GM13977 (cell line): ENCODE results near the gene GRID2IP.
A peak's percentile ranks its signal among the peaks of the same experiment; 100 is the strongest.

Experiments
- DNase-seq: peaks from one replicate; pipeline ENCODE4 v3.0.0; 2012; ENCODE audit warnings: low spot score
- CTCF ChIP-seq: IDR thresholded peaks from 2 replicates; pipeline ENCODE4 v1.5.1; 2012; ENCODE audit warnings: mild to moderate bottlenecking, control low read depth; ENCODE audit not compliant: insufficient read depth; ENCODE audit errors: extremely low read depth, missing control alignments
- in situ Hi-C: fragments of 300-500 bp; cut with MboI; formaldehyde crosslinking; loops from one replicate; pipeline ENCODE4 v1.12.0; 2022; ENCODE audit warnings: low sequenced_read_pairs, low pct_unique_long_range_greater_than_20kb, mixed read lengths, inconsistent platforms; ENCODE audit not compliant: unreplicated experiment

The GRID2IP gene

GRCh38 chr7:6558837-6559236 lies 7.6 kb upstream of the GRID2IP start:
- peak; percentile 58 for TF ChIP-seq CTCF
- in situ Hi-C loops: no loop called here
- no peak for DNase-seq

DNA sequence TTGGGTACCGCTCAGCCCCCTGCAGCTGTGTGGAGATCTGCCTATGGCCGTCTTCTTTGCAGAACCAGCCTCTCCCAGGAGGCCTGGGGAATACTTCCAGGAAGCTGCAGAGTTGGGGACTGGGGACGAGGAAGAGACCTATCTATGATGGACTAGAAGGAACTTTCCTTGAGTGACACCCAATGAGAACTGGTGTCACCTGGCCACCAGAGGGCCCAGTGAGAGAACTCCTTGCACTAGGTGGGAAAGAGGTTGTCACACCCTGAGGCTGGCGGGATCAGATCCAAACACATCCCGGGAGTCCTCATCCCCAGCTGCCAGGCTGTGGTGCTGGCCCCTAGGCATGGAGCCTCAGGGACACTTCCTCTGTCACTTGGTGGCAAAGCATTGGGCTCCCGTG lies 4.9 kb upstream of the GRID2IP start:
- peak; percentile 41 for DNase-seq
- in situ Hi-C loops: no loop called here
- TF ChIP-seq CTCF: peak; percentile 39

- DNase-seq: no peak
- in situ Hi-C loops: no loop called here
- TF ChIP-seq CTCF: no peak
Measured at GRCh38 chr7:6554848-6555247, 3.6 kb upstream of the GRID2IP start.

DNA sequence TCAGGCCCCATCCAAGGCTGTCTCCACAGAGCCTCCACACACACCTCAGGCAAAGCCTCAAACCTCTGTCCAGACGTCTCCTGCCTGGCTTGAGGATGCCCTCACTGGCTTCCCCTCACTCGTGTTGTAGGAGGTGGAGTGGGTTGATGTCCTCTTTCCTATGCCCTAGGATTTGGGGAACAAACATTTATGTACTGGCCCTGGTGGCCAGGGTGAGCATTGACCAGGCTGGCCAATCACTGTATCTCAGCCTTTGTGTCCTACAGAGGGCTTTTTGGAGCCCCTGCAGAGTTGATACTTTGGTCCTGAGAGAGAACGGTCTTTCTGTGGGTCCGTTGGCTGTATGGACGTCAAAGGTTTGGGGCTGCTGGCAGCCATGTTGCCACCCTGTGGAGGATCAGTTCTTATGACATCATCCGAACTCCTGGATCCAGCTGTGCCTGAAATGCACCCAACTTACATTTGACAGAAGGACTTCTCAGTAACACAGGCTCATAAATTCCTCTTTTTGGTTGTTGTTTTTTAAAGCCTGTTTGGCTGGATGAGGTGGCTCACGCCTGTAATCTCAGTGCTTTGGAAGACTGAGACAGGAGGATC lies 2.3 kb upstream of the GRID2IP start:
- in situ Hi-C loops: no loop called here
- TF ChIP-seq CTCF: no peak
- no peak for DNase-seq

DNA sequence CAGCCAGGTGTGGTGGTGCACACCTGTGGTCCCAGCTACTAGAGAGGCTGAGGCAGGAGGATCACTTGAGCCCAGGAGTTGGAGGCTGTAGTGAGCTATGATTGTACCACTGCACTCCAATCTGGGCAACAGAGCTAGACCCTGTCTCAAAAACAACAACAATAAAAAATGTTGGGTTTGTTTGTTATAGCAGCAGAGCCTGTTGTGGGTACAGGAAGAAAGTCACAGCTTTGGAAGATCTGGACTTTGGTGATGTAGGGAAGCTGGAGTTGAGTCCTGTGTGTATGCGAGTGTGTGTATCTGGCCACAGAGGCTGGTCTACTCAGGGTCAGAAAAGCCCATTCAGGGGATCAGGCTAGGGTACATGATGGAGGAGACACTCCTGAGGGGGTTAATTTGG lies 3.9 kb downstream of the GRID2IP start:
- no peak for TF ChIP-seq CTCF
- no peak for DNase-seq
- in situ Hi-C loops: no loop called here

DNA sequence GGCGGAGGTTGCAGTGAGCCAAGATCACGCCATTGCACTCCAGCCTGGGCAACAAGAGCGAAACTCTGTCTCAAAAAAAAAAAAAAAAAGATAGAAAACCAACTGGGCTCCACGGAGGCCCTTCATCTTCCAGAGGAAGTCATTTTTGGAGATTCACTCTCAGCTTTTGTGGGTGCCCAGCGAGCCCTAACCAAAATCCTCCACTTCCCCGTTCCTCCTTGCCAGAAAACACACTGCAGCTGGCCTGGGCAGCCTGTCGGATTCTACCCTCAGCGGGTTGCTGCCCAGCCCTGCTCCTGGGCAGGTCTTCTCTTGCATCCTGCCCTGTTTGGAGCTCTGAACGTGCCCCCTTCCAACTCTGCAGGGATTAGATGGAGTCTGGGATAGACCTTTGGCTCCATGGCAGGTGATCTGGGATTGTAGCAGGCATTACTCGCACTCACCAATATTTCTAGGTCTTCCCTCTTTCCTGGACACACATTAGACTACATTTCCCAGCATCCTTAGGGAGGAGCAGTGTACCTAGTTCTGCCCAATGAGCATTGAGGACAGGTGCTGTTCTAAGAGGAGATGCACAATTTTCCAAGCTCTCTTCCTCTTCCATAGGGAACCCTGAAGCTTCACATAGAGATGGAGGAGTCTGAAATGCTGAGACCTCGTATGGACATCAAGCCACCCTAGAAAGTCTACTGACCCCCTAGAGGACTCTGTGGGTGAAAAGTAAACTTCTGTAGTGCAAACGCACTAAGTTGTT lies 4.6 kb downstream of the GRID2IP start:
- no peak for TF ChIP-seq CTCF
- in situ Hi-C loops: no loop called here
- no peak for DNase-seq
